Mucosa of gallbladder (tissue), 1 donor: Measurements from ENCODE around the gene SOX5. TPM values are rescaled to one million over a fixed set of nuclear protein-coding genes. Genes with fewer than 3 reads are reported as not detected.
"Not testable (repeated sequence)": the region's sequence is repeated elsewhere in the genome, so short reads cannot be mapped to it uniquely, and the experiment has no call there.

ENCODE experiments used
- DNase-seq: peaks from one replicate; pipeline ENCODE4 v3.0.0-alpha.2; 2020; ENCODE audit warnings: low spot score
- total RNA-seq: library from RNA; stranded (reverse); gene quantifications from one replicate; pipeline ENCODE4 v1.2.1, GENCODE V29; 2021
- donor health status: DM: no; HTN: no; CAD: no.

SOX5 gene
- total RNA-seq, 1 donor from 2014 or later = 15.0 TPM

DNA sequence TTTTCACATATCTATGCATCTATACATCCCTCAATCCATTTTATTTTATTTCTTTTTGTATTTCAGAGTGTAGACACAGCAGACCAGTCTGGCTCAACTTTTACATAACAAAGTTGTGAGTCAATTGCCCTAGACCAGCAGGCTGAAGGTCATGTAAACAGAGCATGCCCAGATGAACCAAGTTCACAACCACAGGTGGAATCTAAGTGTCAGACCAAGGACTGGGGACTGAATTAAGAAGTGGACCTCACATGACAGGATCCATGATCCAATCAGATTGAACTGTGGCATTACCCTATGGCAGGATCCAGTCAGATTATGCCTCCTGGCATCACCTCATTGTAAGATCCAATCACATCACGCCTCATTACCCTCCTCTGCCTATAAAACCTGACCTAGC is 455.8 kb downstream of the SOX5 start:
- no peak for DNase-seq

GRCh38 chr12:23491029-23491428 is 458.4 kb downstream of the SOX5 start:
- not testable (repeated sequence) for DNase-seq

GRCh38 chr12:23488130-23488529 is 461.3 kb downstream of the SOX5 start:
- DNase-seq = no peak

GRCh38 chr12:23484238-23484637 is 465.2 kb downstream of the SOX5 start:
- no peak for DNase-seq

GRCh38 chr12:23482571-23482970 is 466.9 kb downstream of the SOX5 start:
- no peak for DNase-seq
